ENCODE data around the gene PPP1R13B. TPM values are rescaled to one million over a fixed set of nuclear protein-coding genes. Genes with fewer than 3 reads are reported as not detected.

PPP1R13B gene
- total RNA-seq, 1 experiment from 2014 or later = 19.0 TPM

- intact Hi-C loops (cut with micrococcal nuclease; ENCODE audit: unreplicated experiment) = no loop called here
- CTCF ChIA-PET = no interaction called here
Observed at GRCh38 chr14:103862393-103862782, 15.0 kb upstream of the PPP1R13B start.

GRCh38 chr14:103861413-103862392, 14.3 kb upstream of the PPP1R13B start:
- H3K9me3 ChIP-seq (ENCODE audit: control insufficient read depth, insufficient read depth, low read depth, low read length) = no peaks in the 10 kb centered on the region
- no peak for TF ChIP-seq POLR2AphosphoS5 (IDR thresholded peaks at IDR 0.05; ENCODE audit: low read depth, low read length)
- TF ChIP-seq TCF7L2 (IDR thresholded peaks at IDR 0.05; ENCODE audit: low read depth, low read length) = no peak
- TF ChIP-seq CTCF (IDR thresholded peaks at IDR 0.05) = no peak
- TF ChIP-seq SIN3A (IDR thresholded peaks at IDR 0.05; ENCODE audit: borderline replicate concordance, insufficient read depth, low read depth, low read length) = no peak
- TF ChIP-seq REST (IDR thresholded peaks at IDR 0.05; ENCODE audit: insufficient read depth in 1 of 2, low read depth in 2 of 2, low read length in 1 of 2) = no peak
- DNase-seq (ENCODE audit: low read depth, low spot score) (no peak), ATAC-seq (no peak)
- in situ Hi-C loops (cut with HindIII; ENCODE audit: low pct_unique_long_range_greater_than_20kb, low sequenced_read_pairs) = no loop called here
- no peaks in the 10 kb centered on the region for H3K36me3 ChIP-seq (ENCODE audit: control insufficient read depth, insufficient read depth, low read length)
- ChIA-PET POLR2A (no interaction called here), CTCF (interaction anchor here (0.6 kb wide), 1 partner anchor 23 kb away, joined by 3 read pairs; no protein-coding TSS in a partner anchor)
- H3K27ac ChIP-seq (ENCODE audit: low read length) = no peak overlapping the region
- intact Hi-C loops (cut with micrococcal nuclease; ENCODE audit: unreplicated experiment) = no loop called here
- H3K4me1 ChIP-seq (ENCODE audit: control insufficient read depth, insufficient read depth, low read length) = no peaks in the 10 kb centered on the region
- H3K4me3 ChIP-seq (ENCODE audit: low read depth in 2 of 2, low read length in 2 of 2) = no peak overlapping the region
- H3K27me3 ChIP-seq (ENCODE audit: control insufficient read depth, insufficient read depth, low read length) = no peaks in the 10 kb centered on the region
- BruUV-seq (replicated peaks) = no TSS peak

More at GRCh38 chr14:103862393-103862782, 15.0 kb upstream of the PPP1R13B start:
- Histone ChIP-seq H3K4me1 (ENCODE audit: control insufficient read depth, insufficient read depth, low read length) (no peaks in the 10 kb centered on the region), H3K27me3 (ENCODE audit: control insufficient read depth, insufficient read depth, low read length) (no peaks in the 10 kb centered on the region), H3K9me3 (ENCODE audit: control insufficient read depth, insufficient read depth, low read depth, low read length) (no peaks in the 10 kb centered on the region), H3K36me3 (ENCODE audit: control insufficient read depth, insufficient read depth, low read length) (no peaks in the 10 kb centered on the region), H3K4me3 (ENCODE audit: low read depth in 2 of 2, low read length in 2 of 2) (no peak overlapping the region), H3K27ac (ENCODE audit: low read length) (no peak overlapping the region)
- in situ Hi-C loops (cut with HindIII; ENCODE audit: low pct_unique_long_range_greater_than_20kb, low sequenced_read_pairs) = no loop called here
- POLR2A ChIA-PET = no interaction called here
- TF ChIP-seq REST (IDR thresholded peaks at IDR 0.05; ENCODE audit: insufficient read depth in 1 of 2, low read depth in 2 of 2, low read length in 1 of 2) = no peak
- ATAC-seq (no peak), DNase-seq (ENCODE audit: low read depth, low spot score) (no peak)
- no TSS peak for BruUV-seq (replicated peaks)
